Right lobe of liver (tissue), 4 donors: Measurements from ENCODE around the gene NOC3L.

ENCODE experiments used
- CTCF ChIP-seq, 4 donors: fragments of 200-600 bp in 3 of 4; fragments of 450-650 bp in 1 of 4; IDR thresholded peaks; one replicate each; pipeline versions ENCODE4 v1.5.1 to v1.8.0; 2016 to 2022; ENCODE audit warnings: antibody characterized with exemption in 4 of 4, mild to moderate bottlenecking in 2 of 4
- POLR2A ChIP-seq: fragments of 450-650 bp; IDR thresholded peaks from one replicate; pipeline ENCODE4 v1.6.1; 2017; ENCODE audit warnings: antibody characterized with exemption, mild to moderate bottlenecking
- donor health status: DM: no; HTN: no; CAD: no.
- donor health status: DM: no; HTN: no; CAD: no.
- donor health status: DM: no; HTN: yes; CAD: no.

GRCh38 chr10:94343151-94343550, 19.6 kb downstream of the NOC3L start:
- no peak for TF ChIP-seq CTCF (IDR thresholded peaks at IDR 0.05)
- no peak for TF ChIP-seq POLR2A
